Activated naive CD4-positive, alpha-beta T cell treated with anti-CD3 and anti-CD28 coated beads, Interleukin-2, amount 50 U/mL, for 16 hours (primary cell): ENCODE data around the gene SUMF1.

ENCODE experiments used
- DNase-seq: peaks from one replicate; pipeline ENCODE4 v3.0.0-alpha.2; 2020

The SUMF1 gene

GRCh38 chr3:4497005-4497692, 30.1 kb upstream of the SUMF1 start:
- no peak for DNase-seq

- no peak for DNase-seq
Measured at GRCh38 chr3:4496087-4496452, 29.0 kb upstream of the SUMF1 start.

- no peak for DNase-seq
Measured at GRCh38 chr3:4495294-4496086, 28.4 kb upstream of the SUMF1 start.

- no peak for DNase-seq
Measured at GRCh38 chr3:4494895-4495264, 27.8 kb upstream of the SUMF1 start.

- DNase-seq = peak; percentile 24
Measured at GRCh38 chr3:4493941-4494894, 27.1 kb upstream of the SUMF1 start.

GRCh38 chr3:4493014-4493940, 26.2 kb upstream of the SUMF1 start, which contains the start of gene ITPR1:
Gene ITPR1, plus strand, starts transcription at chr3:4493348. Its CDS starts 23,144 bp downstream, at chr3:4516492.
- peak; percentile 98 for DNase-seq

- peak; percentile 59 for DNase-seq
Measured at GRCh38 chr3:4492208-4493013, 25.3 kb upstream of the SUMF1 start.

GRCh38 chr3:4491855-4492207, 24.8 kb upstream of the SUMF1 start:
- DNase-seq = no peak

- DNase-seq = no peak
Measured at GRCh38 chr3:4478261-4478660, 11.2 kb upstream of the SUMF1 start.

- no peak for DNase-seq
Measured at GRCh38 chr3:4476496-4476895, 9.4 kb upstream of the SUMF1 start.

- no peak for DNase-seq
Measured at GRCh38 chr3:4475804-4476203, 8.7 kb upstream of the SUMF1 start.

- DNase-seq = no peak
Measured at GRCh38 chr3:4474683-4475490, 7.8 kb upstream of the SUMF1 start.

- DNase-seq = no peak
Measured at GRCh38 chr3:4472766-4473165, 5.7 kb upstream of the SUMF1 start.

- no peak for DNase-seq
Measured at GRCh38 chr3:4472312-4472711, 5.2 kb upstream of the SUMF1 start.

GRCh38 chr3:4471907-4472306, 4.8 kb upstream of the SUMF1 start:
- no peak for DNase-seq

GRCh38 chr3:4467522-4467867, 426 bp upstream of the SUMF1 start:
- no peak for DNase-seq

- DNase-seq = no peak
Measured at GRCh38 chr3:4464576-4464975, 2.5 kb downstream of the SUMF1 start.

GRCh38 chr3:4462369-4463040, 4.6 kb downstream of the SUMF1 start:
- no peak for DNase-seq

GRCh38 chr3:4461468-4462090, 5.5 kb downstream of the SUMF1 start:
- DNase-seq = no peak

- DNase-seq = no peak
Measured at GRCh38 chr3:4460334-4460733, 6.7 kb downstream of the SUMF1 start.
